Skeletal muscle tissue (tissue), 4 donors: ENCODE results near the gene DLK2. TPM values are rescaled to one million over a fixed set of nuclear protein-coding genes. Genes with fewer than 3 reads are reported as not detected.
"Not testable (repeated sequence)": the region's sequence is repeated elsewhere in the genome, so short reads cannot be mapped to it uniquely, and the experiment has no call there.

ENCODE experiments used
- H3K27ac ChIP-seq: one replicate; pipeline ENCODE4 v1.7.0; 2013; ENCODE audit warnings: mild to moderate bottlenecking, low read depth, low read length, inconsistent platforms
- H3K27me3 ChIP-seq, 3 donors: one replicate each; pipeline ENCODE4 v1.7.0; 2013; ENCODE audit warnings: low read length in 3 of 3; ENCODE audit not compliant: control insufficient read depth in 3 of 3, insufficient read depth in 3 of 3
- H3K36me3 ChIP-seq, 3 donors: one replicate each; pipeline ENCODE4 v1.7.0; 2013; ENCODE audit warnings: low read length in 3 of 3; ENCODE audit not compliant: control insufficient read depth in 3 of 3, insufficient read depth in 3 of 3
- H3K4me1 ChIP-seq, 3 donors: one replicate each; pipeline ENCODE4 v1.7.0; 2013; ENCODE audit warnings: low read length in 3 of 3, mild to moderate bottlenecking in 3 of 3; ENCODE audit not compliant: control insufficient read depth in 3 of 3, insufficient read depth in 3 of 3
- H3K4me3 ChIP-seq, 3 donors: one replicate each; pipeline ENCODE4 v1.7.0; 2013; ENCODE audit warnings: low read length in 3 of 3
- H3K9ac ChIP-seq, 3 donors: one replicate each; pipeline ENCODE4 v1.7.0; 2013; ENCODE audit warnings: low read length in 3 of 3, mild to moderate bottlenecking in 3 of 3, moderate library complexity in 2 of 3, low read depth in 1 of 3
- H3K9me3 ChIP-seq, 3 donors: one replicate each; pipeline ENCODE4 v1.7.0; 2013; ENCODE audit warnings: low read length in 3 of 3; ENCODE audit not compliant: control insufficient read depth in 3 of 3
- total RNA-seq: library from RNA; depleted of rRNA; stranded (reverse); fragments of >200 nt; gene quantifications from one replicate; pipeline ENCODE4 v1.2.3, GENCODE V29; 2014
- donor health status: Osteomylitis.

The DLK2 gene
- total RNA-seq: 1.6 TPM

- Histone ChIP-seq H3K36me3 (peaks cover 10 to 15% (median 14%) of the 10 kb centered on the region in 3 donors), H3K9me3 (no peaks in the 10 kb centered on the region), H3K27me3 (peaks cover 17 to 28% (median 24%) of the 10 kb centered on the region in 3 donors), H3K9ac (peak within 1 kb of the TSS in 2 of 3 donors; percentile 23 to 25), H3K27ac (no peak within 1 kb of the TSS), H3K4me1 (peaks cover 6 to 9% (median 7%) of the 10 kb centered on the region in 3 donors), H3K4me3 (peak within 1 kb of the TSS; percentile 51 to 67 (median 66))
Measured at GRCh38 chr6:43455531-43456428, at the start of gene DLK2. TSS of gene DLK2 (minus strand) at chr6:43455548. CDS start at chr6:43454825, 723 bp downstream.

GRCh38 chr6:43503443-43503842 lies 48.1 kb upstream of the DLK2 start:
- H3K27ac ChIP-seq: no peak overlapping the region
- H3K9me3 ChIP-seq: no peaks in the 10 kb centered on the region
- no peak overlapping the region for H3K9ac ChIP-seq
- H3K4me1 ChIP-seq: peaks cover 4 to 24% (median 17%) of the 10 kb centered on the region in 3 donors
- H3K27me3 ChIP-seq: peaks cover 0 to 12% (median 8%) of the 10 kb centered on the region in 3 donors
- no peak overlapping the region for H3K4me3 ChIP-seq
- H3K36me3 ChIP-seq: peaks cover 61 to 64% (median 63%) of the 10 kb centered on the region in 3 donors

- Histone ChIP-seq H3K36me3 (peaks cover 63 to 72% (median 68%) of the 10 kb centered on the region in 3 donors), H3K9ac (no peak overlapping the region), H3K27me3 (peaks cover 0 to 4% (median 3%) of the 10 kb centered on the region in 3 donors), H3K4me1 (peaks cover 4 to 25% (median 17%) of the 10 kb centered on the region in 3 donors), H3K27ac (no peak overlapping the region), H3K9me3 (no peaks in the 10 kb centered on the region), H3K4me3 (no peak overlapping the region)
Measured at GRCh38 chr6:43502666-43503065, 47.3 kb upstream of the DLK2 start.

- H3K27me3 ChIP-seq: no peaks in the 10 kb centered on the region
- no peak overlapping the region for H3K9ac ChIP-seq
- peaks cover 64 to 77% (median 68%) of the 10 kb centered on the region in 3 donors for H3K36me3 ChIP-seq
- H3K4me3 ChIP-seq: no peak overlapping the region
- no peak overlapping the region for H3K27ac ChIP-seq
- H3K4me1 ChIP-seq: peaks cover 6 to 31% (median 22%) of the 10 kb centered on the region in 3 donors
- no peaks in the 10 kb centered on the region for H3K9me3 ChIP-seq
Measured at GRCh38 chr6:43500921-43501320, 45.6 kb upstream of the DLK2 start.

GRCh38 chr6:43499028-43499815 lies 43.9 kb upstream of the DLK2 start:
- no peaks in the 10 kb centered on the region for H3K9me3 ChIP-seq
- H3K9ac ChIP-seq: no peak overlapping the region
- no peak overlapping the region for H3K4me3 ChIP-seq
- H3K27me3 ChIP-seq: no peaks in the 10 kb centered on the region
- H3K4me1 ChIP-seq: peaks cover 18 to 47% (median 33%) of the 10 kb centered on the region in 3 donors
- H3K36me3 ChIP-seq: peaks cover 55 to 61% (median 58%) of the 10 kb centered on the region in 3 donors
- H3K27ac ChIP-seq: peak overlapping the region; percentile 13

GRCh38 chr6:43498291-43498690 lies 42.9 kb upstream of the DLK2 start:
- peaks cover 20 to 56% (median 42%) of the 10 kb centered on the region in 3 donors for H3K4me1 ChIP-seq

GRCh38 chr6:43497689-43498088 lies 42.3 kb upstream of the DLK2 start:
- Histone ChIP-seq H3K4me1 (peaks cover 26 to 62% (median 48%) of the 10 kb centered on the region in 3 donors), H3K36me3 (peaks cover 43 to 50% (median 46%) of the 10 kb centered on the region in 3 donors), H3K9ac (no peak overlapping the region), H3K27ac (no peak overlapping the region), H3K4me3 (no peak overlapping the region), H3K27me3 (no peaks in the 10 kb centered on the region), H3K9me3 (no peaks in the 10 kb centered on the region)

More at GRCh38 chr6:43498291-43498690, 42.9 kb upstream of the DLK2 start:
- H3K4me3 ChIP-seq, H3K27me3 ChIP-seq, H3K27ac ChIP-seq, H3K9ac ChIP-seq, H3K9me3 ChIP-seq: not testable (repeated sequence)
- H3K36me3 ChIP-seq: peaks cover 49 to 56% (median 52%) of the 10 kb centered on the region in 3 donors

GRCh38 chr6:43497129-43497396 lies 41.7 kb upstream of the DLK2 start:
- Histone ChIP-seq H3K27me3 (no peaks in the 10 kb centered on the region), H3K4me1 (peaks cover 33 to 68% (median 54%) of the 10 kb centered on the region in 3 donors), H3K4me3 (no peak overlapping the region), H3K36me3 (peaks cover 36 to 44% (median 40%) of the 10 kb centered on the region in 3 donors), H3K27ac (no peak overlapping the region), H3K9ac (no peak overlapping the region), H3K9me3 (no peaks in the 10 kb centered on the region)

- no peaks in the 10 kb centered on the region for H3K27me3 ChIP-seq
- H3K9ac ChIP-seq: no peak overlapping the region
- no peak overlapping the region for H3K4me3 ChIP-seq
- peaks cover 38 to 73% (median 59%) of the 10 kb centered on the region in 3 donors for H3K4me1 ChIP-seq
- no peak overlapping the region for H3K27ac ChIP-seq
- H3K9me3 ChIP-seq: no peaks in the 10 kb centered on the region
- peaks cover 34 to 43% (median 36%) of the 10 kb centered on the region in 3 donors for H3K36me3 ChIP-seq
Measured at GRCh38 chr6:43496370-43497128, 41.2 kb upstream of the DLK2 start.
